ENCODE data around the gene VGLL3. TPM values are rescaled to one million over a fixed set of nuclear protein-coding genes. Genes with fewer than 3 reads are reported as not detected.

Gene VGLL3
- total and polyA plus RNA-seq, 2 experiments from 2014 or later: 1.4 to 7.3 TPM

- no peak overlapping the region for H2AFZ ChIP-seq
- no peaks in the 10 kb centered on the region for H4K20me1 ChIP-seq (replicated peaks; ENCODE audit: insufficient read depth)
- no peaks in the 10 kb centered on the region for H3K4me1 ChIP-seq (ENCODE audit: insufficient read depth)
- DNase-seq (ENCODE audit: low spot score) (no peak), ATAC-seq (no peak)
- H3F3A ChIP-seq (replicated peaks; ENCODE audit: low read depth): no peaks in the 10 kb centered on the region
- Mint-ChIP-seq H3K27me3 (ENCODE audit: insufficient read depth, low read depth, poor library complexity) (no peaks in the 10 kb centered on the region), H3K27ac (no peak overlapping the region), H3K36me3 (ENCODE audit: low read depth) (no peaks in the 10 kb centered on the region), H3K9me3 (no peaks in the 10 kb centered on the region), H3K4me1 (no peaks in the 10 kb centered on the region; the same call in 2 of the 3 replicates), H3K4me3 (no peak overlapping the region)
- no peak overlapping the region for H3K27ac ChIP-seq (ENCODE audit: low read depth)
- H3K27me3 ChIP-seq (ENCODE audit: insufficient read depth): no peaks in the 10 kb centered on the region
- no peaks in the 10 kb centered on the region for H3K79me2 ChIP-seq (replicated peaks; ENCODE audit: insufficient read depth)
- H3K9me2 ChIP-seq (ENCODE audit: insufficient read depth): no peaks in the 10 kb centered on the region
- no peak for TF ChIP-seq CTCF (conservative IDR thresholded peaks at IDR 0.05; ENCODE audit: low read depth in 2 of 2)
- no peak for TF ChIP-seq ZNF114 (CRISPR knock-in tag; IDR thresholded peaks at IDR 0.05)
- no peak for TF ChIP-seq ZNF462 (CRISPR knock-in tag; IDR thresholded peaks at IDR 0.05)
- H3K36me3 ChIP-seq (ENCODE audit: insufficient read depth): no peaks in the 10 kb centered on the region
- H3K4me2 ChIP-seq: no peak overlapping the region
- H3K4me3 ChIP-seq: no peak overlapping the region
These were observed 8.1 kb downstream of the VGLL3 start for GRCh38 chr3:86982883-86983282.

- Histone ChIP-seq H3F3A (replicated peaks; ENCODE audit: low read depth) (no peaks in the 10 kb centered on the region), H3K4me1 (ENCODE audit: insufficient read depth) (no peaks in the 10 kb centered on the region), H2AFZ (no peak overlapping the region), H3K79me2 (replicated peaks; ENCODE audit: insufficient read depth) (no peaks in the 10 kb centered on the region), H3K4me2 (no peak overlapping the region), H3K36me3 (ENCODE audit: insufficient read depth) (no peaks in the 10 kb centered on the region), H3K4me3 (no peak overlapping the region), H3K27ac (ENCODE audit: low read depth) (no peak overlapping the region), H3K9me2 (ENCODE audit: insufficient read depth) (no peaks in the 10 kb centered on the region), H4K20me1 (replicated peaks; ENCODE audit: insufficient read depth) (no peaks in the 10 kb centered on the region), H3K27me3 (ENCODE audit: insufficient read depth) (no peaks in the 10 kb centered on the region)
- Mint-ChIP-seq H3K27ac (no peak overlapping the region), H3K4me3 (no peak overlapping the region), H3K4me1 (no peaks in the 10 kb centered on the region; the same call in 2 of the 3 replicates), H3K27me3 (ENCODE audit: insufficient read depth, low read depth, poor library complexity) (no peaks in the 10 kb centered on the region), H3K9me3 (no peaks in the 10 kb centered on the region), H3K36me3 (ENCODE audit: low read depth) (no peaks in the 10 kb centered on the region)
- DNase-seq (ENCODE audit: low spot score): no peak
- ATAC-seq: no peak
- TF ChIP-seq EZH2 (IDR thresholded peaks at IDR 0.05; ENCODE audit: low read depth, unreplicated experiment): no peak
- no peak for TF ChIP-seq ZNF114 (CRISPR knock-in tag; IDR thresholded peaks at IDR 0.05)
- no peak for TF ChIP-seq ZNF462 (CRISPR knock-in tag; IDR thresholded peaks at IDR 0.05)
These were observed 12.8 kb downstream of the VGLL3 start for GRCh38 chr3:86978111-86978551.

Measured in GM23338 (cell line).